IPS DF 6.9 (cell line): ENCODE data around the gene RNF144A.

Experiments
- DNase-seq: peaks from one replicate; pipeline ENCODE4 v3.0.0-alpha.2; 2013; ENCODE audit warnings: low read depth, low spot score
- H3K27ac ChIP-seq: one replicate; pipeline ENCODE4 v1.5.1; 2013; ENCODE audit warnings: low read length, control low read depth
- H3K27me3 ChIP-seq: 2 replicates; pipeline ENCODE4 v1.6.1; 2013; ENCODE audit warnings: mild to moderate bottlenecking, low read length; ENCODE audit not compliant: control insufficient read depth, insufficient read depth
- H3K36me3 ChIP-seq: 2 replicates; pipeline ENCODE4 v1.6.1; 2013; ENCODE audit warnings: low read length; ENCODE audit not compliant: control insufficient read depth, insufficient read depth
- H3K4me1 ChIP-seq: 2 replicates; pipeline ENCODE4 v1.6.1; 2013; ENCODE audit warnings: low read length; ENCODE audit not compliant: control insufficient read depth, insufficient read depth
- H3K4me3 ChIP-seq: 2 replicates; pipeline ENCODE4 v1.5.1; 2013; ENCODE audit warnings: mild to moderate bottlenecking, low read length
- H3K9me3 ChIP-seq: 2 replicates; pipeline ENCODE4 v1.6.1; 2013; ENCODE audit warnings: low read length, inconsistent platforms; ENCODE audit not compliant: control insufficient read depth, insufficient read depth
- WGBS: extraction: QIAGEN DNeasy Blood & Tissue Kit; methylation state at CpG from one replicate; pipeline ENCODE4 v1.1.7; 2013; ENCODE audit warnings: mixed read lengths, missing lambda C conversion rate; ENCODE audit not compliant: insufficient read length, insufficient coverage; 5-methylcytosine and 5-hydroxymethylcytosine counted together

Gene RNF144A

GRCh38 chr2:7013471-7014160 is 96.4 kb downstream of the RNF144A start:
- Histone ChIP-seq H3K4me3 (no peak overlapping the region), H3K9me3 (no peaks in the 10 kb centered on the region), H3K36me3 (no peaks in the 10 kb centered on the region), H3K27me3 (no peaks in the 10 kb centered on the region), H3K27ac (no peak overlapping the region), H3K4me1 (peaks cover 3% of the 10 kb centered on the region)
- DNase-seq: no peak
- WGBS: no CpG with 5 or more reads among the region's 3 CpGs

DNA sequence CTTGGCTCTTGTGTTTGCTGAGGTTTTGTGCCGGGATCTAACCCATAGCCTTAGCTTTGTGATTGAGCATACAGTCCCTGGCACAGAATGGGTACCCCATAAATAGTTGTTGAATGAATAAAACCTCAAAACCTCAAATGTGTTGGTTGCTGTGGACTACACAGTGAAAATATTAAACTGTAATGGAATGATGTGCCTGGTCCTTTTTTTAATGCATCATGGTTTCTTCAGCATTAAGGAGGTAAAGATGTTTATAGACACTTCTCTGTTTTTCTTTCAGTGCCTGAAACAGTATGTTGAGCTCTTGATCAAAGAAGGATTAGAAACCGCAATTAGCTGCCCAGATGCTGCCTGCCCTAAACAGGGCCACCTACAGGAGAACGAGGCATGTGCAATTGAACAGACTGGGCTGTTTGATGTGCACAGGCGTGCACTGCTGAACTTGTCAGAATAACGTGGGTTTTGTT is 97.0 kb downstream of the RNF144A start:
- no CpG with 5 or more reads among the region's 5 CpGs for WGBS
- peaks cover 3% of the 10 kb centered on the region for H3K4me1 ChIP-seq
- DNase-seq: no peak
- H3K36me3 ChIP-seq: no peaks in the 10 kb centered on the region
- no peak overlapping the region for H3K27ac ChIP-seq
- no peaks in the 10 kb centered on the region for H3K9me3 ChIP-seq
- H3K4me3 ChIP-seq: no peak overlapping the region
- no peaks in the 10 kb centered on the region for H3K27me3 ChIP-seq

GRCh38 chr2:7015007-7015950 is 98.1 kb downstream of the RNF144A start:
- no peak for DNase-seq

DNA sequence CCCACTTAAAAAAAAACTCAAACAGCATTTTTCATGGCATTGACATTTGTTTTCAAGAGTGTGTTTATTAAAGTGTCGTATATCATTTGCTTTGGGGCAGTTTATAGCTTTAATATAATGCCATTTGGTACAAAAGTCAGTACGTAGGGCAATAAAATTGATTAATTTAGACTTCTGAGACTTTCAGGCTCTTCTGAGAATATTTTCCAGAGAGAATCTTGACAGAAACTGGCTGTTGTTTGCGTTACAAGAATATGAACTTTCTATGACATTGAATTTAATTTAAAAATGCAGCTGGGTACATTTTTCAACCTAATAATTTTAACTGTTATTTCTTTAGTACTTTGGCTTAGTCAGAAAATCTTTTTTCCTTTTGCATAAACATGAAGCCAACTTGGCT is 98.9 kb downstream of the RNF144A start:
- no peak overlapping the region for H3K4me3 ChIP-seq
- H3K4me1 ChIP-seq: peaks cover 2% of the 10 kb centered on the region
- WGBS: no CpG with 5 or more reads among the region's 3 CpGs
- no peak overlapping the region for H3K27ac ChIP-seq
- no peaks in the 10 kb centered on the region for H3K9me3 ChIP-seq
- no peaks in the 10 kb centered on the region for H3K36me3 ChIP-seq
- no peaks in the 10 kb centered on the region for H3K27me3 ChIP-seq
- no peak for DNase-seq

More at GRCh38 chr2:7015007-7015950, 98.1 kb downstream of the RNF144A start:
- Histone ChIP-seq H3K4me1 (peaks cover 3% of the 10 kb centered on the region), H3K27ac (no peak overlapping the region), H3K9me3 (no peaks in the 10 kb centered on the region), H3K27me3 (no peaks in the 10 kb centered on the region), H3K36me3 (no peaks in the 10 kb centered on the region), H3K4me3 (no peak overlapping the region)
- no CpG with 5 or more reads among the region's 12 CpGs for WGBS

GRCh38 chr2:7016601-7017211 is 99.5 kb downstream of the RNF144A start:
- no peaks in the 10 kb centered on the region for H3K9me3 ChIP-seq
- H3K4me1 ChIP-seq: peaks cover 2% of the 10 kb centered on the region
- whole genome bisulfite sequencing: no CpG with 5 or more reads among the region's 11 CpGs
- H3K27me3 ChIP-seq: no peaks in the 10 kb centered on the region
- no peaks in the 10 kb centered on the region for H3K36me3 ChIP-seq
- no peak overlapping the region for H3K27ac ChIP-seq
- DNase-seq: no peak
- H3K4me3 ChIP-seq: no peak overlapping the region

DNA sequence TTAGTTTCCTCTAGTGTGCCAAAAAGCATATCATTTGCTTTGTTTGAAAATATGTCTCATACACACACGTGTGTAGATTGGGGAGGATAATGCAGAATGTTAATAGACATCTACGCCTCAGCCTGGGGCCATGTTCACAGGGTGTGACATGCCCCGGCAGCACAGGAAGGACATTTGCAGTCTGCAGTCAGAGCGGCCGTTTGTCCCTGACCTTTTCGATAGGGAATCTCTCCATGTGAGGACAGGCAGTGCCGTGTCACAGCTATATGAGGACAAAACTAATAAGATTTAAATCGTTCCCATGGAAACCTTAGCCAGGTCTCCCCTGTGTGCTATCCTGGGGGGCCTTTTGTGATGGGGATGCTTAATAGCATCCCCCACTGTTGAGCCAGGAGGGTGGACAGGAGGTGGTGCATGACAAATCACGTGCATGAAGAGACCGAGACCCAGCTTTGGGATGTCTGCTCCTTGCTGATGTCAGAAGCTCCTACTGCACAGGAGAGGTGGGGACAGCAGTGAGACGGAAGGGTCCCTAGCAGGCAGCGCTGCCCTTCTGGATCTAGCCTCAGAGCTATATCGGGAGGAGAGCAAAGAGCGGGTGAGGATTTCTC is 100.6 kb downstream of the RNF144A start:
- Histone ChIP-seq H3K4me3 (no peak overlapping the region), H3K36me3 (no peaks in the 10 kb centered on the region), H3K27ac (no peak overlapping the region), H3K27me3 (no peaks in the 10 kb centered on the region), H3K9me3 (no peaks in the 10 kb centered on the region), H3K4me1 (peaks cover 2% of the 10 kb centered on the region)
- WGBS: no CpG with 5 or more reads among the region's 14 CpGs
- no peak for DNase-seq

DNA sequence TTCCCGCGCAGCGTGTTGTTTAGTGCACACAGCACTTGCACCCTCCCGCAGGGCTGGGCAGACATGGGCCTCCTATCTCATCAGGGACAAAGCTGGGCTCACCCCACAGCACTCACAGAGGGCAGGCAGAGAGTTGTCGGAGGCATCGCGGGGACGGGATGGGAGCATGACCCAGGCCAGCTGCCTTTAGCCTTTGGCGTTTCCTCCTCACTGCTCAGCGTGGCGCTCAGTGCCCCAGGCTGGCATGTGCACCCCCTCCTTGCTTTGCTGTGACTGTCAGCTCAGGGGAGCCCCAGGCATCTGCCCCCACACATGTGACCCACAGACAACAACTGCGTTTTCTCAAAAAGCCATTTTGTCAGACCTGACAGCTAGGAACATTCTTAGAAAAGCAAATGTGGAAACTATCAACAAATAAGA is 101.1 kb downstream of the RNF144A start:
- DNase-seq: no peak
- WGBS: no CpG with 5 or more reads among the region's 12 CpGs
- no peak overlapping the region for H3K4me3 ChIP-seq
- H3K4me1 ChIP-seq: peaks cover 2% of the 10 kb centered on the region
- no peak overlapping the region for H3K27ac ChIP-seq
- H3K9me3 ChIP-seq: no peaks in the 10 kb centered on the region
- no peaks in the 10 kb centered on the region for H3K27me3 ChIP-seq
- no peaks in the 10 kb centered on the region for H3K36me3 ChIP-seq

- Histone ChIP-seq H3K36me3 (no peaks in the 10 kb centered on the region), H3K4me1 (peaks cover 2% of the 10 kb centered on the region), H3K9me3 (no peaks in the 10 kb centered on the region), H3K4me3 (no peak overlapping the region), H3K27ac (no peak overlapping the region), H3K27me3 (no peaks in the 10 kb centered on the region)
- WGBS: no CpG with 5 or more reads among the region's 5 CpGs
- no peak for DNase-seq
Measured at GRCh38 chr2:7018767-7019166, 101.6 kb downstream of the RNF144A start.

DNA sequence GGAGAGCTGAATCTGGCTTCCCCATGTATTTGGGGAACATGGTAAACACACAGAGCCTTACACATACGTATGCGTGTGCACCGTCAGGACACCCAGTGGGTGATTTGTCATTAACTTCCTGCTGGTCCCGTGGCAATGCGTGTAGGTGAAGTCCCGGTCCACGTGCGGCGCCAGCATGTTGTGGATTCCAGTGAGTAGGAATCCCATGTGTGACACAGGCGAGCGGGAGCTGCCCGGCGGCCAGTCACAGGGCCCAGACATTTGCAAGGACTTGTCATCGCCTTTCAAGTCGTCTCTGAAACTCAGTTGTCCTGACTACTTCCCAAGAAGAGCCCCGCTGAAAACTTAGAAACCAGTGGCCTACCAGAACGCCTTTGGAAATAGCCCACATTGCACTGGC is 102.0 kb downstream of the RNF144A start:
- WGBS: no CpG with 5 or more reads among the region's 17 CpGs
- no peak for DNase-seq
- Histone ChIP-seq H3K4me1 (peaks cover 2% of the 10 kb centered on the region), H3K27me3 (no peaks in the 10 kb centered on the region), H3K9me3 (no peaks in the 10 kb centered on the region), H3K27ac (no peak overlapping the region), H3K4me3 (no peak overlapping the region), H3K36me3 (no peaks in the 10 kb centered on the region; the same call in 1 of the 2 replicates)

DNA sequence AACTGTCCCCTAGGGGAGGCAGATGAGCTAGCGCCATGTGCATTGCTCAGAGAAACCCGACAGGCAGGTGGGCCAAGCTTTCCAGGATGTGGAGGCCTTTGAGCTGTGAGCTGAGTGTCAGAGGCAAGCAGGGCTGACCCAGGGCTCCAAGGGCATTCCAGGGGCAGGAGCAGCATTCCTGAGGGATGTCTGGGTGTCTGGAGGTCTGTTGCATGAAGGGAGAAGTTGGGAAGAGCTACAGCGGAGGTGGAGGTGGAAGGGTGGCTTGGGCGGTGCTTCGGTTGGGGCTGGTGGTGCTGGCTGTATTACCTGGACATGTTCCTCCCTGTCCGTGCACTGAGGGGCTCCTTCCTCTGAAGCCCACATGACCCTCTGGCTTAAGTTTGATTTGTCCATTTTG is 102.8 kb downstream of the RNF144A start:
- no peak overlapping the region for H3K4me3 ChIP-seq
- no CpG with 5 or more reads among the region's 6 CpGs for WGBS
- no peaks in the 10 kb centered on the region for H3K9me3 ChIP-seq

More for the DNA sequence above, 102.8 kb downstream of the RNF144A start:
- Histone ChIP-seq H3K4me1 (peaks cover 2% of the 10 kb centered on the region), H3K27me3 (no peaks in the 10 kb centered on the region), H3K27ac (no peak overlapping the region), H3K36me3 (no peaks in the 10 kb centered on the region; the same call in 1 of the 2 replicates)
- no peak for DNase-seq
